GM12872 (cell line): Measurements from ENCODE around the gene ABCF3.

Experiments used
- TF ChIP-seq, protein P1 (sequence below): IDR thresholded peaks from 3 replicates; pipeline ENCODE4 v1.5.1; 2011; ENCODE audit warnings: low read depth, mild to moderate bottlenecking, low read length, moderate library complexity; ENCODE audit not compliant: insufficient read depth

Gene ABCF3

DNA sequence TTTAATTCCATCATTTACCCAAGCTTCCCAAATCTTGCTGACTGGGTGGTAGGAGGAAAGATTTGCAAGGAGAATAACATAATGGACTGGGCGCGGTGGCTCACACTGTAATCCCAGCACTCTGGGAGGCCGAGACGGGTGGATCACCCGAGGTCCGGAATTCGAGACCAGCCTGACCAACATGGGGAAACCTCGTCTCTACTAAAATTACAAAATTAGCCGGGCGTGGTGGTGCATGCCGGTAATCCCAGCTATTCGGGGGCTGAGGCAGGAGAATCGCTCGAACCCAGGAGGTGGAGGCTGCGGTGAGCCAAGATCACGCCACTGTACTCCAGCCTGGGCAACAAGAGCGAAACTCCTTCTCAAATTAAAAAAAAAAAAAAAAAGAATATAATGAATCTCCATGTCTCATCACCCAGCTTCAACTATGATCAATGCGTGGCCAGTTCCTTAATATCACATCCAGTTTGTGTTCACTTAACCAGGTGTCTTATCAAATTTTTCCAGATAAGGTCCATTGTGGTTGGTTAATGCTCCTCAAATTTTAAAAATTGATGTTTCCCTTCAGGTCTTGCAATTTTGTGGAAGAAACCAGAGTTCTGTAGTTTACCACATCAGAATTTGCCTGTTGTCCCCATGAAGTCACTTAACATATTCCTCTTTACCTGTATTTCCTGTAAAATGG, 1.3 kb upstream of the ABCF3 start:
- TF ChIP-seq, protein P1, sequence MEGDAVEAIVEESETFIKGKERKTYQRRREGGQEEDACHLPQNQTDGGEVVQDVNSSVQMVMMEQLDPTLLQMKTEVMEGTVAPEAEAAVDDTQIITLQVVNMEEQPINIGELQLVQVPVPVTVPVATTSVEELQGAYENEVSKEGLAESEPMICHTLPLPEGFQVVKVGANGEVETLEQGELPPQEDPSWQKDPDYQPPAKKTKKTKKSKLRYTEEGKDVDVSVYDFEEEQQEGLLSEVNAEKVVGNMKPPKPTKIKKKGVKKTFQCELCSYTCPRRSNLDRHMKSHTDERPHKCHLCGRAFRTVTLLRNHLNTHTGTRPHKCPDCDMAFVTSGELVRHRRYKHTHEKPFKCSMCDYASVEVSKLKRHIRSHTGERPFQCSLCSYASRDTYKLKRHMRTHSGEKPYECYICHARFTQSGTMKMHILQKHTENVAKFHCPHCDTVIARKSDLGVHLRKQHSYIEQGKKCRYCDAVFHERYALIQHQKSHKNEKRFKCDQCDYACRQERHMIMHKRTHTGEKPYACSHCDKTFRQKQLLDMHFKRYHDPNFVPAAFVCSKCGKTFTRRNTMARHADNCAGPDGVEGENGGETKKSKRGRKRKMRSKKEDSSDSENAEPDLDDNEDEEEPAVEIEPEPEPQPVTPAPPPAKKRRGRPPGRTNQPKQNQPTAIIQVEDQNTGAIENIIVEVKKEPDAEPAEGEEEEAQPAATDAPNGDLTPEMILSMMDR: no peak

DNA sequence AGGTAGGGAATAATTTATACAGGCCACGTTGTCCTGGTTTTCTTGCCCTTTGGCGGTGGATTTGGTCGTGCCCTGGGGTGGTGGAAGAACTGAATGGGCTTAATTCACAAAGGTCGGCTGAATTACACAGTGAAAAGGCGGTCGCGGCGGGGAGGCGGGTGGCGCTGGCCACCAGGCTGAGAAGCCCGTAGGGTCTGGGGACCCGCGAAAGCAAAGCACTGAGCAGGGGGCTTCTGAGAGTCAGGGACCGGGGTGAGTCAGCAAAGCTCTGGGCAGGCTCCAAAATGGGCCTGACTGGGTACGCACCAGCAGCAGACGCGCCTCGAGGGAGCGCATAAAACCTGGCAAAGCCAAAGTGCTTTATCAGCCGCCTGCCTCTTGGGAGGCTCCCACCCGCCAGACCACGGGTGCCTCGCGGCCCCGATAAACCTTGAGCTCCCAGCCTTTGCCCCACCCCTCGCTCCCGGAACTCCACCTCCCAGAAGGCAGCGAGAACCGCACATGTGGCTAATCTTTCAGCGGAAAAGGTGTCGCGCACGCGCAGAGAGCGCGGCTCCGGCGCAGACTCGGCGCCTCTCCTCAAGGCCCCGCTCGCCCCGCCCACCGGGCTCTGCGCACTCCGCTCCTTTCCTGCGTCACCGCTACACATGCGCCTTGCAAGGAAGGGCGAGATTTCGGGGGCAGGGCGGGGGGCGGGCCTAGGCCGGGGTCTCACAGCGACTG, 377 bp upstream of the ABCF3 start:
- TF ChIP-seq, protein P1: no peak

DNA sequence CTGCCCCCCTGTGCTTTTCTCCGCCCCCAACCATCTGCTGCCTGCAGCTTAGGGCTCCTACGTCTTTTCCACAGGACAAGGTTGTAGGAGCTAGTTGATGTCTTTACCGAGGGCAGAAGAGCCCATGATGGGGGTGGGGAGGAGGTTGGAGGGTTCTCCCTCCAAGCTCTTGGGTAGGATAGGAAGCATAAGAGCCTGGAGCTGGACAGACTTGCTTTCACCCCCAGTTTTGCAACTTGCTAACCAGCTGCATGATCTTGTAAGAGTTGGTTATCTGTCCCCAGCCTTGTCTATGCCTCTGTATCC, 856 bp downstream of the ABCF3 start:
- TF ChIP-seq, protein P1: no peak

DNA sequence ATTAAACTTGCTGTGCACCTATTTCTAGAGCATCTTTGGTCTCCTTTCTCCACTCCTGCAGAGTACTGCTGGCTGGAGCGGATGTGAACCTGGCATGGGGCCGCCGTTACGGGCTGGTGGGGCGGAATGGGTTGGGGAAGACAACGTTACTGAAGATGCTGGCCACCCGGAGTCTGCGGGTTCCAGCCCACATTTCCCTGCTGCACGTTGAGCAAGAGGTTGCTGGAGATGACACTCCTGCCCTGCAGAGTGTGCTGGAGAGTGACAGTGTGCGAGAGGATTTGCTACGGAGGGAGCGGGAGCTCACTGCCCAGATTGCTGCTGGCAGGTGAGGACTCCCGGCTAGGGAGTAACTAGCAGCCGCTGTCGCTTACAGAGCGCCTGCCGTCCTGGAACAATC, 2.1 kb downstream of the ABCF3 start:
- TF ChIP-seq, protein P1: no peak

DNA sequence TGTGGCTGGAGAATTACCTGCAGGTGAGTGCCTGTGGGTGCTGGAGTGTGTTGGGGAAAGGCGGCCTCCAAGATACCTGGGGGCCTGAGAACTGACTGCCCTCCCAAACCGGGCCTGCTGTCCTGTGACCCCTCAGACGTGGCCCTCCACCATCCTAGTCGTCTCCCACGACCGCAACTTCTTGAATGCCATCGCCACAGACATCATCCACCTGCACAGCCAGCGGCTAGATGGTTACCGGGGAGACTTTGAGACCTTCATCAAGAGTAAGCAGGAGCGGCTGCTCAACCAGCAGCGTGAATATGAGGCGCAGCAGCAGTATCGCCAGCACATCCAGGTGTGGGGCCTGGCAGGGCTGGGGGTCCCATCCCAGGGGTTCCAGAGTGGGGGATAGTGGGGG, 3.4 kb downstream of the ABCF3 start:
- TF ChIP-seq, protein P1: no peak

DNA sequence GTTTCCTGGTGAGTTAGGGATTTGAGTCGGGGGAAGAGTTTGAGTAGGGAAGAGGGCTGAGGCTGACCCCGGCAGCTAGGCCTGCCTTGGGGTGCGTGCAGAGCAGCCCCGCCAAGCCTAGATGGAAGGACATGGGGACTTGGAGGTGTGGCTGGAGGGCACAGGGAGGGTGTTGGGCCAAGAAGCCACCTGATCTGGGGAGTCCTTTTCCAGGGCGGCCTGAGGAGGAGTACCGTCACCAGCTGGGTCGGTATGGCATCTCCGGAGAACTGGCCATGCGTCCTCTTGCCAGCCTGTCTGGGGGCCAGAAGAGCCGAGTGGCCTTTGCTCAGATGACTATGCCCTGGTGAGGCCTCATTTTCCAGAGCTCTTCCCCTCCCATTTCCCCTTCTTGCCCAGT, 6.9 kb downstream of the ABCF3 start:
- TF ChIP-seq, protein P1: no peak

DNA sequence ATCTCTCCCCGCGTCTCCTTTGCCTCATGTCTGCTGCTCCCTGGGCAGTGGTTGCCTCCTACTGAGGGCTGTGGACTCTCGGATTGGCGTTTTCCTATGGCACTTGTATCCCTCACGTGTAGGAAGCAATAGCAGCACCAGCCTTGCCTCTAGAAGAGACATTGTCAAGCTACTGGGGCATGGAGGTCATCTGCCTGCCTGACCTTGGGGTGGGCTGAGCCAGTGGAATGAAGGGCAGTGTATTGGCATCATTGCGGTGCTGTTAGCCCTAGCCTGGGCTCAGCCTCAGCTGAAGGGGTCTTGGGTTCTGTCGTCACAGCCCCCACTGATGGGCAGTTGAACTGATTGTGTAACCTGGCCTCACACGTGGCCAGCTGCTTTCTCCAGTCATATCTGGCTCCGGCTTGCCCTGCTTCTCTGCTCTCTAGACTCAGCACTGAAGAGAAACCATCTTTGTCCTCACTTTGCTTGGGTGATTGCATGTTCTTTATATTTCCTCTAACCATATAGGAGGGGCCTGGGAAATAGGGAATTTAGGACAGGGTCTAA, 8.1 kb downstream of the ABCF3 start:
- TF ChIP-seq, protein P1: no peak
